Measurements from ENCODE around the gene TCP11L2. TPM values are rescaled to one million over a fixed set of nuclear protein-coding genes. Genes with fewer than 3 reads are reported as not detected.

The TCP11L2 gene
- total RNA-seq, 1 donor from 2014 or later = 126 TPM

GRCh38 chr12:106271575-106272505 is 30.7 kb upstream of the TCP11L2 start:
- intact Hi-C loops (cut with micrococcal nuclease) = no loop called here
- Histone ChIP-seq H3K9me3 (replicated peaks) (no peaks in the 10 kb centered on the region), H3K27me3 (ENCODE audit: low read depth) (no peaks in the 10 kb centered on the region), H3K27ac (replicated peaks) (no peak overlapping the region), H3K4me3 (no peak overlapping the region), H3K36me3 (no peaks in the 10 kb centered on the region), H3K4me1 (peaks cover 5% of the 10 kb centered on the region)
- TF ChIP-seq CTCF (IDR thresholded peaks at IDR 0.05; ENCODE audit: borderline replicate concordance) = no peak
- no peak for DNase-seq

- H3K4me3 ChIP-seq = no peak overlapping the region
- H3K36me3 ChIP-seq = no peaks in the 10 kb centered on the region
- no peak for TF ChIP-seq CTCF (IDR thresholded peaks at IDR 0.05; ENCODE audit: borderline replicate concordance)
- no peak for DNase-seq
- H3K27ac ChIP-seq (replicated peaks) = no peak overlapping the region
- H3K9me3 ChIP-seq (replicated peaks) = no peaks in the 10 kb centered on the region
- H3K27me3 ChIP-seq (ENCODE audit: low read depth) = no peaks in the 10 kb centered on the region
- H3K4me1 ChIP-seq = no peaks in the 10 kb centered on the region
- intact Hi-C loops (cut with micrococcal nuclease) = no loop called here
Observed at GRCh38 chr12:106273491-106273890, 29.0 kb upstream of the TCP11L2 start.

GRCh38 chr12:106274012-106274411 is 28.5 kb upstream of the TCP11L2 start:
- no peak for DNase-seq
- intact Hi-C loops (cut with micrococcal nuclease) = no loop called here
- no peak for TF ChIP-seq CTCF (IDR thresholded peaks at IDR 0.05; ENCODE audit: borderline replicate concordance)
- Histone ChIP-seq H3K27ac (replicated peaks) (no peak overlapping the region), H3K4me3 (no peak overlapping the region), H3K9me3 (replicated peaks) (no peaks in the 10 kb centered on the region), H3K27me3 (ENCODE audit: low read depth) (no peaks in the 10 kb centered on the region), H3K4me1 (no peaks in the 10 kb centered on the region), H3K36me3 (no peaks in the 10 kb centered on the region)

GRCh38 chr12:106274575-106275121 is 27.9 kb upstream of the TCP11L2 start:
- intact Hi-C loops (cut with micrococcal nuclease) = no loop called here
- no peak for DNase-seq
- Histone ChIP-seq H3K27ac (replicated peaks) (no peak overlapping the region), H3K9me3 (replicated peaks) (no peaks in the 10 kb centered on the region), H3K4me3 (no peak overlapping the region), H3K4me1 (no peaks in the 10 kb centered on the region), H3K36me3 (no peaks in the 10 kb centered on the region), H3K27me3 (ENCODE audit: low read depth) (no peaks in the 10 kb centered on the region)
- no peak for TF ChIP-seq CTCF (IDR thresholded peaks at IDR 0.05; ENCODE audit: borderline replicate concordance)

GRCh38 chr12:106275458-106275857 is 27.1 kb upstream of the TCP11L2 start:
- Histone ChIP-seq H3K36me3 (no peaks in the 10 kb centered on the region), H3K4me3 (no peak overlapping the region), H3K27me3 (ENCODE audit: low read depth) (no peaks in the 10 kb centered on the region), H3K27ac (replicated peaks) (no peak overlapping the region), H3K4me1 (peaks cover 2% of the 10 kb centered on the region), H3K9me3 (replicated peaks) (no peaks in the 10 kb centered on the region)
- intact Hi-C loops (cut with micrococcal nuclease) = no loop called here
- TF ChIP-seq CTCF (IDR thresholded peaks at IDR 0.05; ENCODE audit: borderline replicate concordance) = no peak
- no peak for DNase-seq

Measured in left ventricle myocardium inferior (tissue), 1 donor.